ENCODE results near the gene GATAD1. TPM values are rescaled to one million over a fixed set of nuclear protein-coding genes. Genes with fewer than 3 reads are reported as not detected.
"Not testable (repeated sequence)": the region's sequence is repeated elsewhere in the genome, so short reads cannot be mapped to it uniquely, and the experiment has no call there.

GATAD1 gene
- polyA plus RNA-seq, 3 donors = 6.6 to 34.1 (median 7.6) TPM

GRCh38 chr7:92483624-92484023, 36.3 kb downstream of the GATAD1 start:
- H3K27me3 Mint-ChIP-seq (ENCODE audit: low read depth in 3 of 3); H3K4me1 ChIP-seq (ENCODE audit: control insufficient read depth in 1 of 2, insufficient read depth in 2 of 2, low read length in 2 of 2); H3K27ac Mint-ChIP-seq; H3K4me3 Mint-ChIP-seq; H3K9me3 Mint-ChIP-seq; H3K79me2 ChIP-seq (ENCODE audit: insufficient read depth, low read length); H4K20me1 ChIP-seq (ENCODE audit: insufficient read depth, low read length); H3K9me3 ChIP-seq (replicated peaks in 1 of 2; ENCODE audit: control insufficient read depth in 1 of 2, insufficient read depth in 1 of 2, low read length in 2 of 2); H3K4me3 ChIP-seq (replicated peaks in 1 of 3; ENCODE audit: low read depth in 2 of 3, low read length in 3 of 3); H2AFZ ChIP-seq (ENCODE audit: insufficient read depth, low read depth, low read length, poor library complexity, severe bottlenecking); H3K27ac ChIP-seq (ENCODE audit: low read depth in 1 of 2, low read length in 2 of 2); H3K4me2 ChIP-seq (replicated peaks; ENCODE audit: extremely low read depth, low read length, poor library complexity, severe bottlenecking); H3K27me3 ChIP-seq (ENCODE audit: control insufficient read depth in 2 of 2, insufficient read depth in 2 of 2, low read length in 2 of 2); intact Hi-C loops (cut with micrococcal nuclease); H3K9ac ChIP-seq (ENCODE audit: insufficient read depth, low read length, poor library complexity, severe bottlenecking); DNase-seq; H3K4me1 Mint-ChIP-seq: not testable (repeated sequence)
- 95% methylated on average over 2 of the region's 6 CpGs for WGBS (ENCODE audit: insufficient coverage)
- H3K36me3 Mint-ChIP-seq = peaks cover 18 to 21% of the 10 kb centered on the region in 2 donors
- H3K36me3 ChIP-seq (replicated peaks in 1 of 2; ENCODE audit: control insufficient read depth in 1 of 2, insufficient read depth in 2 of 2, low read length in 2 of 2) = peaks cover 28 to 33% of the 10 kb centered on the region in 2 donors

GRCh38 chr7:92484226-92484625, 36.9 kb downstream of the GATAD1 start:
- DNase-seq; H3K9me3 Mint-ChIP-seq; H2AFZ ChIP-seq (ENCODE audit: insufficient read depth, low read depth, low read length, poor library complexity, severe bottlenecking); H3K4me1 Mint-ChIP-seq; H3K79me2 ChIP-seq (ENCODE audit: insufficient read depth, low read length); H3K4me3 Mint-ChIP-seq; H3K27ac Mint-ChIP-seq; intact Hi-C loops (cut with micrococcal nuclease); H3K27me3 ChIP-seq (ENCODE audit: control insufficient read depth in 2 of 2, insufficient read depth in 2 of 2, low read length in 2 of 2); H3K27me3 Mint-ChIP-seq (ENCODE audit: low read depth in 3 of 3); H3K4me3 ChIP-seq (replicated peaks in 1 of 3; ENCODE audit: low read depth in 2 of 3, low read length in 3 of 3); H3K4me2 ChIP-seq (replicated peaks; ENCODE audit: extremely low read depth, low read length, poor library complexity, severe bottlenecking); H3K27ac ChIP-seq (ENCODE audit: low read depth in 1 of 2, low read length in 2 of 2); H3K9me3 ChIP-seq (replicated peaks in 1 of 2; ENCODE audit: control insufficient read depth in 1 of 2, insufficient read depth in 1 of 2, low read length in 2 of 2); H4K20me1 ChIP-seq (ENCODE audit: insufficient read depth, low read length); H3K4me1 ChIP-seq (ENCODE audit: control insufficient read depth in 1 of 2, insufficient read depth in 2 of 2, low read length in 2 of 2); H3K9ac ChIP-seq (ENCODE audit: insufficient read depth, low read length, poor library complexity, severe bottlenecking): not testable (repeated sequence)
- peaks cover 32 to 39% of the 10 kb centered on the region in 2 donors for H3K36me3 ChIP-seq (replicated peaks in 1 of 2; ENCODE audit: control insufficient read depth in 1 of 2, insufficient read depth in 2 of 2, low read length in 2 of 2)
- peaks cover 22 to 25% of the 10 kb centered on the region in 2 donors for H3K36me3 Mint-ChIP-seq
- WGBS (ENCODE audit: insufficient coverage) = 92% methylated on average over 6 of the region's 6 CpGs

- intact Hi-C loops (cut with micrococcal nuclease) = no loop called here
- WGBS (ENCODE audit: insufficient coverage) = 100% methylated on average over 2 of the region's 2 CpGs
- Mint-ChIP-seq H3K27me3 (ENCODE audit: low read depth in 3 of 3) (no peaks in the 10 kb centered on the region), H3K4me1 (no peaks in the 10 kb centered on the region), H3K4me3 (no peak overlapping the region), H3K9me3 (no peaks in the 10 kb centered on the region), H3K36me3 (peaks cover 23 to 32% of the 10 kb centered on the region in 2 donors), H3K27ac (no peak overlapping the region)
- no peak for DNase-seq
- Histone ChIP-seq H3K79me2 (ENCODE audit: insufficient read depth, low read length) (no peaks in the 10 kb centered on the region), H4K20me1 (ENCODE audit: insufficient read depth, low read length) (no peaks in the 10 kb centered on the region), H3K27me3 (ENCODE audit: control insufficient read depth in 2 of 2, insufficient read depth in 2 of 2, low read length in 2 of 2) (no peaks in the 10 kb centered on the region), H3K9ac (ENCODE audit: insufficient read depth, low read length, poor library complexity, severe bottlenecking) (no peak overlapping the region), H3K4me2 (replicated peaks; ENCODE audit: extremely low read depth, low read length, poor library complexity, severe bottlenecking) (no peak overlapping the region), H2AFZ (ENCODE audit: insufficient read depth, low read depth, low read length, poor library complexity, severe bottlenecking) (no peak overlapping the region), H3K4me1 (ENCODE audit: control insufficient read depth in 1 of 2, insufficient read depth in 2 of 2, low read length in 2 of 2) (no peaks in the 10 kb centered on the region), H3K4me3 (replicated peaks in 1 of 3; ENCODE audit: low read depth in 2 of 3, low read length in 3 of 3) (no peak overlapping the region), H3K36me3 (replicated peaks in 1 of 2; ENCODE audit: control insufficient read depth in 1 of 2, insufficient read depth in 2 of 2, low read length in 2 of 2) (peaks cover 39 to 49% of the 10 kb centered on the region in 2 donors), H3K9me3 (replicated peaks in 1 of 2; ENCODE audit: control insufficient read depth in 1 of 2, insufficient read depth in 1 of 2, low read length in 2 of 2) (no peaks in the 10 kb centered on the region), H3K27ac (ENCODE audit: low read depth in 1 of 2, low read length in 2 of 2) (no peak overlapping the region)
- TF ChIP-seq CTCF (IDR thresholded peaks at IDR 0.05) = no peak
Measured at GRCh38 chr7:92485267-92485892, 38.1 kb downstream of the GATAD1 start.
